Heart right ventricle (tissue), 16 donors: Measurements from ENCODE around the gene NAT16. TPM values are rescaled to one million over a fixed set of nuclear protein-coding genes. Genes with fewer than 3 reads are reported as not detected.

Source experiments
- ATAC-seq, 8 donors: fragments of 200-7000 bp; cut with Tn5 transposase; one replicate each; pipeline ENCODE4 v1.9.1; 2020; ENCODE audit warnings: mild to moderate bottlenecking in 8 of 8, moderate library complexity in 8 of 8, moderate number of reproducible peaks in 1 of 8
- DNase-seq, 2 donors: peaks; one replicate each; pipeline ENCODE4 v3.0.0-alpha.2; 2020
- H3K27ac ChIP-seq, 10 donors: fragments of 200-600 bp; sonication (generic) in 2 of 10; one replicate each; pipeline versions ENCODE4 v1.5.0 to v1.8.0; 2020 to 2022; ENCODE audit warnings: mild to moderate bottlenecking in 3 of 10
- H3K27me3 ChIP-seq, 7 donors: fragments of 200-600 bp; one replicate each; pipeline ENCODE4 v1.8.0; 2021 to 2022; ENCODE audit warnings: mild to moderate bottlenecking in 2 of 7
- H3K36me3 ChIP-seq, 9 donors: fragments of 200-600 bp; sonication (generic) in 1 of 9; one replicate each; pipeline versions ENCODE4 v1.5.0 to v1.8.0; 2020 to 2022; ENCODE audit warnings: mild to moderate bottlenecking in 2 of 9
- H3K4me1 ChIP-seq, 9 donors: fragments of 200-600 bp; sonication (generic) in 1 of 9; one replicate each; pipeline versions ENCODE4 v1.5.0 to v1.8.0; 2020 to 2022; ENCODE audit warnings: mild to moderate bottlenecking in 4 of 9
- H3K4me3 ChIP-seq, 10 donors: fragments of 200-600 bp; sonication (generic) in 2 of 10; one replicate each; pipeline versions ENCODE4 v1.5.0 to v1.8.0; 2020 to 2022; ENCODE audit warnings: mild to moderate bottlenecking in 7 of 10, moderate library complexity in 2 of 10
- H3K9me3 ChIP-seq, 11 donors: fragments of 200-600 bp in 10 of 11; sonication (generic) in 2 of 11; one replicate each; pipeline versions ENCODE4 v1.5.0 to v1.8.0; 2013 to 2022; ENCODE audit warnings: mild to moderate bottlenecking in 2 of 11, control low read depth in 1 of 11, moderate library complexity in 1 of 11
- WGBS, 2 donors: extraction: QIAGEN DNeasy Blood & Tissue Kit; methylation state at CpG; one replicate each; pipeline ENCODE4 v1.1.7; 2013; ENCODE audit warnings: inconsistent platforms in 1 of 2; 5-methylcytosine and 5-hydroxymethylcytosine counted together
- intact Hi-C, 10 donors: fragments of 100-400 bp; cut with DNase I; formaldehyde crosslinking; loops; one replicate each; pipeline versions ENCODE4 v1.11.1 to v1.14.2; 2022
- polyA plus RNA-seq, 2 donors: library from polyadenylated mRNA; stranded (reverse); fragments of 200-250 nt; gene quantifications; one replicate each; pipeline ENCODE4 v1.2.3, GENCODE V29; 2013
- total RNA-seq, 10 donors: library from RNA; stranded (reverse); fragmentation: NEBNext Ultra II Directional in 3 of 10; extraction: Animal tissue kit (Norgen Biotek cat#: 25700) in 3 of 10; gene quantifications; one replicate each; pipeline versions ENCODE4 v1.2.1 to v1.2.4, GENCODE V29; 2021 to 2023
- TF ChIP-seq, protein P1 (sequence below), 9 donors: fragments of 200-600 bp; sonication (generic) in 2 of 9; IDR thresholded peaks; one replicate each; pipeline versions ENCODE4 v1.5.0 to v1.8.0; 2021 to 2022; ENCODE audit warnings: antibody characterized with exemption in 9 of 9, mild to moderate bottlenecking in 5 of 9, moderate library complexity in 1 of 9
- donor health status: Arrhythmogenic right ventricular cardiomyopathy.
- donor health status: ischemic (EF 13 %, LVEDD 7.1; RV severe dilation, severe dysfunction).
- donor health status: healthy with polysubstance abuse.
- donor health status: DM: no; HTN: yes; CAD: no.
- donor health status: DM: no; HTN: no; CAD: no.
- donor health status: ischemic (EF 25% LVEDD 6.9; RV normal size, moderate dysfunction).
- donor health status: ischemic (EF 25% LVEDD 5.7; RV mildly dilated, moderate dysfunction).
- donor health status: healthy.
- donor health status: DM: yes; HTN: yes; CAD: no.
- donor health status: Ischemic cardiomyopathy.
- donor health status: ischemic (EF 35%, LVEDD 5.7; RV mildly dilated, moderate dysfunction).
- donor health status: nonischemic (EF 11% LVEDD 7.7; RV severe dilation, severe dysfunction).
- donor health status: DM: yes; HTN: yes; CAD: no.
- donor health status: PGD.
- donor health status: ischemic (EF 29% LVEDD 5.4; RV normal size, mild dysfunction).
- donor health status: nonischemic (EF 23%, LVEDD 6.1; RV moderate dilation, normal function).

The NAT16 gene
- total and polyA plus RNA-seq, 12 donors, result not detected

DNA sequence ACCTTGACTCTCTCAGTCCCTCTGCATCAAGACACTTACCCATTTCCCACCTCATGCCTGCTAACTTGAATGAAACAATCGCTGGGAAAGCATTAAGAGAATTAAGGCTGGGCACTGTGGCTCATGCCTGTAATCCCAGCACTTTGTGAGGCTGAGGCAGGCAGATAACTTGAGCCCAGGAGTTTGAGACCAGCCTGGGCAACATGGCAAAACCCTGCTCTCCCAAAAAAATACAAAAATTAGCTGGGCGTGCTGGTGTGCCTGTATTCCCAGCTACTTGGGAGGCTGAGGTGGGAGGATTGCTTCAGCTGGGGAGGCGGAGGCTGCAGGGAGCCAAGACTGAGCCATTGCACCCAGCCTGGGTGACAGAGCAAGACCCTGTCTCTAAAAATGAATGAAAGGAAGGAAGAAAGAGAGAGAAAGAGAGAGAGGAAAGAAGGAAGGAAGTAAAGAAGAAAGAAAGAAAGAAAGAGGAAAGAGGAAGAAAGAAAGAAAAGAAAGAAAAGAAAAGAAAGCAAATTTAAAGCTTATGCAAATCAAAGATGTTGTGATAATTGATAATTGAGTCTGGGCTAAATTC lies 52.5 kb downstream of the NAT16 start:
- Histone ChIP-seq H3K27me3 (peaks cover 0 to 18% (median 0%) of the 10 kb centered on the region in 7 donors), H3K9me3 (no peaks in the 10 kb centered on the region), H3K36me3 (peaks cover 0 to 22% (median 0%) of the 10 kb centered on the region in 9 donors), H3K27ac (peak overlapping the region in 9 of 10 donors; percentile 45 to 86 (median 61)), H3K4me3 (peak overlapping the region in 9 of 10 donors; percentile 9 to 49 (median 37)), H3K4me1 (peaks cover 10 to 65% (median 41%) of the 10 kb centered on the region in 9 donors)
- DNase-seq, result no peak
- TF ChIP-seq, protein P1, sequence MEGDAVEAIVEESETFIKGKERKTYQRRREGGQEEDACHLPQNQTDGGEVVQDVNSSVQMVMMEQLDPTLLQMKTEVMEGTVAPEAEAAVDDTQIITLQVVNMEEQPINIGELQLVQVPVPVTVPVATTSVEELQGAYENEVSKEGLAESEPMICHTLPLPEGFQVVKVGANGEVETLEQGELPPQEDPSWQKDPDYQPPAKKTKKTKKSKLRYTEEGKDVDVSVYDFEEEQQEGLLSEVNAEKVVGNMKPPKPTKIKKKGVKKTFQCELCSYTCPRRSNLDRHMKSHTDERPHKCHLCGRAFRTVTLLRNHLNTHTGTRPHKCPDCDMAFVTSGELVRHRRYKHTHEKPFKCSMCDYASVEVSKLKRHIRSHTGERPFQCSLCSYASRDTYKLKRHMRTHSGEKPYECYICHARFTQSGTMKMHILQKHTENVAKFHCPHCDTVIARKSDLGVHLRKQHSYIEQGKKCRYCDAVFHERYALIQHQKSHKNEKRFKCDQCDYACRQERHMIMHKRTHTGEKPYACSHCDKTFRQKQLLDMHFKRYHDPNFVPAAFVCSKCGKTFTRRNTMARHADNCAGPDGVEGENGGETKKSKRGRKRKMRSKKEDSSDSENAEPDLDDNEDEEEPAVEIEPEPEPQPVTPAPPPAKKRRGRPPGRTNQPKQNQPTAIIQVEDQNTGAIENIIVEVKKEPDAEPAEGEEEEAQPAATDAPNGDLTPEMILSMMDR (IDR thresholded peaks at IDR 0.05), result no peak
- intact Hi-C loops, result loop anchor here in 1 of 10 donors (5.0 kb wide), 1 partner anchor 40 kb away; the partner anchor contains the start of gene TRIM56
- ATAC-seq, result no peak
- 80 to 83% methylated on average over 3 of the region's 3 CpGs for WGBS, 2 donors

DNA sequence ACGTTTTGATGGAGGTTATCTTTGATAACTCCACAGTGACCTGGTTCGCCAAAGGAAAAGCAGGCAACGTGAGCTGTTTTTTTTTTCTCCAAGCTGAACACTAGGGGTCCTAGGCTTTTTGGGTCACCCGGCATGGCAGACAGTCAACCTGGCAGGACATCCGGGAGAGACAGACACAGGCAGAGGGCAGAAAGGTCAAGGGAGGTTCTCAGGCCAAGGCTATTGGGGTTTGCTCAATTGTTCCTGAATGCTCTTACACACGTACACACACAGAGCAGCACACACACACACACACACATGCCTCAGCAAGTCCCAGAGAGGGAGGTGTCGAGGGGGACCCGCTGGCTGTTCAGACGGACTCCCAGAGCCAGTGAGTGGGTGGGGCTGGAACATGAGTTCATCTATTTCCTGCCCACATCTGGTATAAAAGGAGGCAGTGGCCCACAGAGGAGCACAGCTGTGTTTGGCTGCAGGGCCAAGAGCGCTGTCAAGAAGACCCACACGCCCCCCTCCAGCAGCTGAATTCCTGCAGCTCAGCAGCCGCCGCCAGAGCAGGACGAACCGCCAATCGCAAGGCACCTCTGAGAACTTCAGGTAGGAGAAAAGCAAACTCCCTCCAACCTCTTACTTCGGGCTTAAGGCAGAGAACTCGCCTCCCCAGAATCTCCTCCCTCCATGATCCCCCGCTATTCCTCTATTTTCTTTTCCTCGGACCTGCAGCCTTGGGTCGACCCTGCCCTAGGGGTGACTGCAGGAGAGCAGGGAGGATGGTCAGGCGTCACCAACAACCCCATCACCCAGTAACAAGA lies 53.2 kb downstream of the NAT16 start, which contains the start of gene SERPINE1:
TSS of gene SERPINE1 (plus strand) at position 454 of the 809 bp plus-strand sequence. CDS start 1,290 bp downstream, outside the sequence.
- 5 to 6% methylated on average over 22 of the region's 22 CpGs for WGBS, 2 donors
- H3K4me1 ChIP-seq, result peaks cover 16 to 72% (median 45%) of the 10 kb centered on the region in 9 donors

DNA sequence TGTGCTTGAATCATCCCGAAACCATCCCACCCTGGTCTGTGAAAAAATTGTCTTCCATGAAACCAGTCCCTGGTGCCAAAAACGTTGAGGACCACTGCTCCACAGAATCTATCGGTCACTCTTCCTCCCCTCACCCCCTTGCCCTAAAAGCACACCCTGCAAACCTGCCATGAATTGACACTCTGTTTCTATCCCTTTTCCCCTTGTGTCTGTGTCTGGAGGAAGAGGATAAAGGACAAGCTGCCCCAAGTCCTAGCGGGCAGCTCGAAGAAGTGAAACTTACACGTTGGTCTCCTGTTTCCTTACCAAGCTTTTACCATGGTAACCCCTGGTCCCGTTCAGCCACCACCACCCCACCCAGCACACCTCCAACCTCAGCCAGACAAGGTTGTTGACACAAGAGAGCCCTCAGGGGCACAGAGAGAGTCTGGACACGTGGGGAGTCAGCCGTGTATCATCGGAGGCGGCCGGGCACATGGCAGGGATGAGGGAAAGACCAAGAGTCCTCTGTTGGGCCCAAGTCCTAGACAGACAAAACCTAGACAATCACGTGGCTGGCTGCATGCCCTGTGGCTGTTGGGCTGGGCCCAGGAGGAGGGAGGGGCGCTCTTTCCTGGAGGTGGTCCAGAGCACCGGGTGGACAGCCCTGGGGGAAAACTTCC lies 54.0 kb downstream of the NAT16 start:
- Histone ChIP-seq H3K36me3 (peaks cover 0 to 11% (median 0%) of the 10 kb centered on the region in 9 donors), H3K4me3 (peak overlapping the region in 7 of 10 donors; percentile 25 to 45 (median 37)), H3K27me3 (peaks cover 0 to 18% (median 0%) of the 10 kb centered on the region in 7 donors), H3K27ac (peak overlapping the region; percentile 55 to 86 (median 71)), H3K4me1 (peaks cover 23 to 79% (median 52%) of the 10 kb centered on the region in 9 donors), H3K9me3 (no peaks in the 10 kb centered on the region)
- peak; percentile 71 to 76 for DNase-seq
- TF ChIP-seq, protein P1 (IDR thresholded peaks at IDR 0.05), result no peak
- ATAC-seq, result peak; percentile 15 to 69 (median 56)
- WGBS, 2 donors, result 29 to 34% methylated on average over 15 of the region's 15 CpGs
- intact Hi-C loops, result loop anchor here in 1 of 10 donors (5.0 kb wide), 1 partner anchor 39 kb away; the partner anchor contains the start of gene TRIM56

More for the DNA sequence above, 53.2 kb downstream of the NAT16 start, which contains the start of gene SERPINE1:
- intact Hi-C loops, result loop anchor here in 1 of 10 donors (5.0 kb wide), 1 partner anchor 40 kb away; the partner anchor contains the start of gene TRIM56
- ATAC-seq (peak; percentile 83 to 90 (median 88)), DNase-seq (peak; percentile 82 to 93)
- Histone ChIP-seq H3K9me3 (no peaks in the 10 kb centered on the region), H3K27ac (peak within 1 kb of the TSS; percentile 55 to 86 (median 71)), H3K36me3 (peaks cover 0 to 17% (median 0%) of the 10 kb centered on the region in 9 donors), H3K4me3 (peak within 1 kb of the TSS in 9 of 10 donors; percentile 9 to 49 (median 37)), H3K27me3 (peaks cover 0 to 18% (median 0%) of the 10 kb centered on the region in 7 donors)
- TF ChIP-seq, protein P1 (IDR thresholded peaks at IDR 0.05), result peak in 4 of 9 donors; percentile 13 to 30 (median 25)
